Osteocyte (in vitro differentiated cells): Measurements from ENCODE around the gene FUZ. TPM values are rescaled to one million over a fixed set of nuclear protein-coding genes. Genes with fewer than 3 reads are reported as not detected.
A peak's percentile ranks its signal among the peaks of the same experiment; 100 is the strongest.

Source experiments
- DNase-seq: peaks from one replicate; pipeline ENCODE4 v3.0.0; 2021; ENCODE audit warnings: mixed read lengths; ENCODE audit not compliant: unreplicated experiment; ENCODE audit errors: extremely low spot score
- H3K27ac Mint-ChIP-seq: one replicate; pipeline ENCODE4 v1.8.0; 2021; ENCODE audit warnings: mild to moderate bottlenecking, mixed read lengths; ENCODE audit not compliant: unreplicated experiment
- H3K27me3 Mint-ChIP-seq: one replicate; pipeline ENCODE4 v1.8.0; 2021; ENCODE audit warnings: mixed read lengths; ENCODE audit not compliant: unreplicated experiment
- H3K36me3 Mint-ChIP-seq: one replicate; pipeline ENCODE4 v1.8.0; 2021; ENCODE audit warnings: mixed read lengths; ENCODE audit not compliant: unreplicated experiment
- H3K4me1 Mint-ChIP-seq: one replicate; pipeline ENCODE4 v1.8.0; 2021; ENCODE audit warnings: mixed read lengths; ENCODE audit not compliant: unreplicated experiment
- H3K4me3 Mint-ChIP-seq: one replicate; pipeline ENCODE4 v1.8.0; 2021; ENCODE audit warnings: mild to moderate bottlenecking, moderate library complexity, mixed read lengths; ENCODE audit not compliant: unreplicated experiment
- H3K9me3 Mint-ChIP-seq: one replicate; pipeline ENCODE4 v1.8.0; 2021; ENCODE audit warnings: mixed read lengths; ENCODE audit not compliant: unreplicated experiment
- total RNA-seq: library from RNA; stranded (reverse); gene quantifications from 2 replicates; pipeline ENCODE4 v1.2.1, GENCODE V29; 2021
- TF ChIP-seq, protein P1 (sequence below): fragments of 200-600 bp; sonication (generic); IDR thresholded peaks from 2 replicates; pipeline ENCODE4 v1.5.0; 2021; ENCODE audit warnings: antibody characterized with exemption, mild to moderate bottlenecking, moderate library complexity

Gene FUZ
- total RNA-seq, 1 donor from 2014 or later = 24.4 TPM

DNA sequence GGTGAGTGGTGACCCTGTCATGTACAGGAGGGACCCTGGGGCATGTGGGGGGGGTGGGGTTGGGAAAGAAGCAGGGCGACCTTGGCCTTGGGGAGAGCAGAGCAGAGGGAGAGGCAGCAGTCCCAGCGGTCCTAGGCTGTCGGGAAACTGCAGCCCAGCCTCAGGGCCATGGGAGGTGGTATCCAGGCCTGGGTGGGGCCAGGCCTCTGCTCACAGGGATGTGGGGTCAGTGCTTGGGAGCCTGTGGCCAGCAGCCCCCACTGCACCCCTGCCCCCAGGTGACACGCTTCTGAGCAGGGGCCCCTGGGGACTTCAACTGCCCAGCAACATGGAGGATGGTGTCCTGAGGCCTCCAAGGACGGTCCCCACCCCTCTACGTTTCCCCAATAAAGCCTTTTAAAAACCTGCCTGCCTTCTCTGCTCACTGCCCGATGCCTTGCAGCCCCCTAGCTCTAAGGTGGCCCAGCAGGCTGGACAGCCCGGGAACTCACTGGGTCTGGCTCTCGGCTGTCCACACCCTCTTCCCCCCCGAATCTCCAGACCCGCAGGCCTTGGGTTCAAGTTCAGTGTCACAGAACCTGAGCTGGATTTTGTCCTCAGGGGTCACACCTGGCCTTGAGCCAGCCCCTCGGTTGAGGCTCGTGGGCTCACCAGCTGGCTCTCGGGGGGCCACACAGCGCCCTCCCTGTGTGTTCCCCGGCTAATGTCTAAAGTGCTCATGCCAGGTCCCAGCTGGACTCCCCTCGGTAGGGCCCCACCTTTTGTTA is 47.4 kb upstream of the FUZ start:
- Mint-ChIP-seq H3K27me3 (no peaks in the 10 kb centered on the region), H3K27ac (peak overlapping the region; percentile 38), H3K4me1 (peaks cover 17% of the 10 kb centered on the region), H3K4me3 (no peak overlapping the region), H3K36me3 (peaks cover 31% of the 10 kb centered on the region), H3K9me3 (no peaks in the 10 kb centered on the region)
- no peak for DNase-seq
- TF ChIP-seq, protein P1, sequence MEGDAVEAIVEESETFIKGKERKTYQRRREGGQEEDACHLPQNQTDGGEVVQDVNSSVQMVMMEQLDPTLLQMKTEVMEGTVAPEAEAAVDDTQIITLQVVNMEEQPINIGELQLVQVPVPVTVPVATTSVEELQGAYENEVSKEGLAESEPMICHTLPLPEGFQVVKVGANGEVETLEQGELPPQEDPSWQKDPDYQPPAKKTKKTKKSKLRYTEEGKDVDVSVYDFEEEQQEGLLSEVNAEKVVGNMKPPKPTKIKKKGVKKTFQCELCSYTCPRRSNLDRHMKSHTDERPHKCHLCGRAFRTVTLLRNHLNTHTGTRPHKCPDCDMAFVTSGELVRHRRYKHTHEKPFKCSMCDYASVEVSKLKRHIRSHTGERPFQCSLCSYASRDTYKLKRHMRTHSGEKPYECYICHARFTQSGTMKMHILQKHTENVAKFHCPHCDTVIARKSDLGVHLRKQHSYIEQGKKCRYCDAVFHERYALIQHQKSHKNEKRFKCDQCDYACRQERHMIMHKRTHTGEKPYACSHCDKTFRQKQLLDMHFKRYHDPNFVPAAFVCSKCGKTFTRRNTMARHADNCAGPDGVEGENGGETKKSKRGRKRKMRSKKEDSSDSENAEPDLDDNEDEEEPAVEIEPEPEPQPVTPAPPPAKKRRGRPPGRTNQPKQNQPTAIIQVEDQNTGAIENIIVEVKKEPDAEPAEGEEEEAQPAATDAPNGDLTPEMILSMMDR = no peak

GRCh38 chr19:49859682-49860335 is 46.7 kb upstream of the FUZ start:
- Mint-ChIP-seq H3K4me1 (peaks cover 12% of the 10 kb centered on the region), H3K9me3 (no peaks in the 10 kb centered on the region), H3K27ac (no peak overlapping the region), H3K4me3 (no peak overlapping the region), H3K27me3 (no peaks in the 10 kb centered on the region), H3K36me3 (peaks cover 29% of the 10 kb centered on the region)
- DNase-seq = no peak
- TF ChIP-seq, protein P1 = no peak

DNA sequence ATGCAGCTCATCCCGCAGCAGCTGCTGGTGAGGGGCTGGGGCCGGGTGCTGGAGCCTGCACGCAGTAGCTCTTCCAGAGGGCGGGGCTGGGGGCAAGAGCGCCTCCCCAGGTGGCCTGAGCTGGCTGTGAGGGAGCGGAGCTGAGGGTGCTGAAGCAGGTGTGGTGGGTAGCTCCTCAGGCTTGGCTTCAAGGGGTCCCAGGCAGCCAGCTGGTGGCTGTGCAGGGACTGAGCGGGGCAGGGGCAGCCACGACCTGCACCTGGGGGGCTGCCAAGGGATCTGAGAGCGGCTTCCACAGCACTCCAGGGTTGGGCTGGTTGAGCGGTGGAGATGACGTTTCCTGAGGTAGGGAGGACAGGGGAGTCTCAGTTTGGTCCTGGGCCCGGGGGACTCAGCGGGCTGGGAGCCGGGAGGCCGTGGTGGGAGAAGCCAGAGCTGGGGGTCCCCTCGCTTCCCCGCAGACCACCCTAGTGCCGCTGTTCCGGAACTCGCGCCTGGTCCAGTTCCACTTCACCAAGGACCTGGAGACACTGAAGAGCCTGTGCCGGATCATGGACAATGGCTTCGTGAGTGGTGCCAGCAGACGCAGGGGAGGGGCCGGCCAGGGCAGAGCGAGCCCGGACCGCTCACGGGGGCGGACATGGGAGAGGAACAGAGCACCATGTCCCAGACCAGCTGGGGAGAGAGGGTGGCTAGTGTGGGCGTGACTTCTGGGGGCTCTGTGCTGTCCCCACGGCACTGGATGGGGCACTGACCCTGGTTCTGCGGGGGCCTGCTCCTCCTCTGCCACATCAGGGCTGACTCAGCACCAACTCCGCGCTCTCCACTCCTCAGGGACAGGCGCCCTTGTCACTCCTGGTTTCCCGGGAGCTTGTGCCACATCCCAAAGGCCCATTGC is 45.2 kb upstream of the FUZ start:
- H3K27ac Mint-ChIP-seq = peak overlapping the region; percentile 47
- no peak for DNase-seq
- peaks cover 19% of the 10 kb centered on the region for H3K4me1 Mint-ChIP-seq
- H3K9me3 Mint-ChIP-seq = no peaks in the 10 kb centered on the region
- no peak overlapping the region for H3K4me3 Mint-ChIP-seq
- H3K36me3 Mint-ChIP-seq = peaks cover 24% of the 10 kb centered on the region
- TF ChIP-seq, protein P1 = no peak
- H3K27me3 Mint-ChIP-seq = no peaks in the 10 kb centered on the region

GRCh38 chr19:49857838-49858087 is 44.7 kb upstream of the FUZ start:
- H3K27ac Mint-ChIP-seq = peak overlapping the region; percentile 18
- H3K4me1 Mint-ChIP-seq = peaks cover 22% of the 10 kb centered on the region
- H3K36me3 Mint-ChIP-seq = peaks cover 21% of the 10 kb centered on the region
- no peak overlapping the region for H3K4me3 Mint-ChIP-seq
- no peaks in the 10 kb centered on the region for H3K9me3 Mint-ChIP-seq
- TF ChIP-seq, protein P1 = no peak
- DNase-seq = no peak
- H3K27me3 Mint-ChIP-seq = no peaks in the 10 kb centered on the region
